GM18951 (cell line): ENCODE results near the gene CDPF1.
A peak's percentile ranks its signal among the peaks of the same experiment; 100 is the strongest.
"Not testable (repeated sequence)": the region's sequence is repeated elsewhere in the genome, so short reads cannot be mapped to it uniquely, and the experiment has no call there.

Experiments used
- POLR2A ChIP-seq: IDR thresholded peaks from 4 replicates; pipeline ENCODE4 v1.6.1; 2011; ENCODE audit warnings: mild to moderate bottlenecking; ENCODE audit not compliant: insufficient read length, insufficient read depth; ENCODE audit errors: extremely low read depth
- in situ Hi-C: fragments of 300-500 bp; cut with MboI; formaldehyde crosslinking; loops from one replicate; pipeline ENCODE4 v1.12.0; 2022; ENCODE audit warnings: low sequenced_read_pairs, mixed read lengths, inconsistent platforms; ENCODE audit not compliant: unreplicated experiment

Gene CDPF1

GRCh38 chr22:46275455-46276122 lies 25.5 kb upstream of the CDPF1 start:
- no peak for TF ChIP-seq POLR2A
- in situ Hi-C loops: no loop called here

DNA sequence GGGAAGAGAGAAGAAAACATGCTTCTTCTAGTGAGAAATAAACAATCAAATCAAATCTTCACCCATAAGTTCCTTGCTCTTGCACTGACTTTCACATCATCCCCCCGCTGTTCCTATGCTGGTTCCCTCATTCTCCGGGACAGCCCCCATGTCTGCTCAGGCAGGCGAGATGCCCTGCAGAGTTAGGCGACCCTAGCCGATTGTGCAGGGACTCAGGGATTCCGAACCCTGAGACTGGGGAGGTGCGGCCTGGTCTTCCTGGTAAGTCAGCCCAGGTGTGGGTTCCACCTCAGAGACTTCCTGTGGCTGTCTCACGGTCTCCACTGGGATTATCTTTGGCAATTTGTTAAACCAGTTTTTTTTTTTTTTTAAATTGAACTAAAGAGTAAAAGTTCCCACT lies 24.3 kb upstream of the CDPF1 start:
- in situ Hi-C loops: no loop called here
- TF ChIP-seq POLR2A: no peak

DNA sequence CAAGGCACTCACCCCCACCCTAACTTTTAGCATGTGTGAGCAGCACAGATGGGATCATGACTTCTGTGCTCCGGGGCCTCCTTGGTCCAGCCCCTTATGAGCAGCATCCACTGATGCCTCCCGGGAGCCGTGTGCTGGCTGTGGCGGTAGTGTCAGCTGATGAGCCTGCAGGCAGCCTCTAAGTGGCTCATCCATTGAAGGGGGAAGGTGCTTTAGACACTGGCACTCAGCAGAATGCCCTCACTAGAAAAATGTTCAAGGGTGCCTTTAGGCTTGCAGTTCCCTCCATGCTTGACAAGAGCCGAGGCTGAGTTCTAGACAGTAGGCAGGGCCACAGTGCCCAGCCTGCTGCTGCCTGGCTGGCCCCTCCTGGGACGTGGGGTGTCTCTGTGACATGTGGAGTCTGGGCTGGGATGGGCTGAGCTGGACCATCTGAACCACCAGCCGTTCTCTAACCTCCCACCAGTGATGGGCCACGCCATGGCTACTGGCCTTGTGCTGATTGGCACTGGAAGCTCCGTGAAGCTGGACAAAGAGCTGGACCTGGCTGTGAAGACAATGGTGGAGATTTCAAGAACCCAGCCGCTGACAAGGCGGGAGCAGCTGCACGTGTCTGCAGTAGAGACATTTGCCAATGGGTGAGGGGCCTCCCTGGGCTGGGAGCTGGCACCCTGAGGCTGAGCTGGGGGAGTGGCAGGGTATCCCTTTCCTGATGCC lies 23.5 kb upstream of the CDPF1 start:
- TF ChIP-seq POLR2A: no peak
- in situ Hi-C loops: no loop called here

- in situ Hi-C loops: no loop called here
- TF ChIP-seq POLR2A: no peak
Observed at GRCh38 chr22:46272762-46273431, 22.8 kb upstream of the CDPF1 start.

DNA sequence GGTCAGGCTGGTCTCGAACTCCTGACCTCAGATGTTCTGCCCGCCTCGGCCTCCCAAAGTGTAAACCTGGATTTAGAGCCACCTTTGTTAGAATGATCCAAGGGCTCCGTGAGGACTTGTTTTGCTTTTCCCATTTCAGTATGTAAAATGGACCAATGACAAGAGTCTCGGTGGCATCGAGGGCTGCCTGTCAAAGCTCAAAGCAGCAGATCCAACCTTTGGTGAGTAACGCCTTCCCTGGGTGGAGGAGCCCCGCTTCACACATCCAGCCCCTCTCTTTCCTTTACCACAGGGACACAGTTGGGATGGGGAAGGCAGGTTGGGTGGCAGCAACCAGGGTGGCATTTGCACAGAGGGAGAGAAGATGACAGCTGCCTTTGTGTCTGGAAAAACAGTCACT lies 22.1 kb upstream of the CDPF1 start:
- TF ChIP-seq POLR2A: no peak
- in situ Hi-C loops: no loop called here

- no peak for TF ChIP-seq POLR2A
- in situ Hi-C loops: no loop called here
Observed at GRCh38 chr22:46269564-46269963, 19.5 kb upstream of the CDPF1 start.

DNA sequence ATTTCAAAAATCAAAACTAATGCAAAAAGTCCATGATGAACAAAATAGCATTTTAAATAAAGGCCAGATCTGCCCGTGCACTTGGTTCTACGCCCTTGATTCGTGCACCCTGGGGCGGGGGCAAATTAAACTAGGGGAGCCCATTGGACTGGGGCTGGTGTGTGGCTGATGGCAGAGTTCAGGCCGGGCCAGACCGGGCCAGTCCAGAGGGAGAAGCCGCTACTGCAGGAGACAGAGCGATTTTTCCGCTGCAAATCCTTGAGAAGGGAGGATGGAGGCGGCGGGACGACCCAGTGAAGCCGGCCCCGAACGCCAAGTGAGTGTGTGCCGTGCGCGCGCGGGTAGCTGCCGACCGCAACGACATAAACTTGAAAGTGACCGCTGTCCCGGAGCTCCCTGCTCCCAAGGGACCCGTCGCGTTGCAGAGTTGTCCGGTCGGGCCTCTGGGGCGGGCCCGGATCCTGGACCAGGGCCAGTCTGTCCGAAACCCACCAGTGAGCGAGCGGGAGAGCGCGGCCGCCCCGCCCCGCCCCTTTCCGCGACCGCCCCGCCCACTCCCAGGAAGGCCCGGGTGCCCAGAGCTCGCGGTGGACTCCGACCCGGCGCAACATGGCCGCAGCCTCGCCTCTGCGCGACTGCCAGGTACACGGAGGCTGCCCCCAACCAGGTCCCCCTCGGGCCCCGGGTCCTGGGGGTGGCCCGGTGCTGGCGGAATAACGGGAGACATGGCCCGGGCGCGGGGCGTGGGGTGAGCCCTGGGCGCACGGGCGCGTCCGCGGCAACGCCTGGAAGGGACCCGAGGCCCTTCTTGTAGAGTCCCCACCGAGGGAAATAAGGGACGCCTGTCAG lies 17.6 kb upstream of the CDPF1 start, which contains the start of gene TTC38:
Gene TTC38, plus strand, starts transcription at position 578 of the 849 bp plus-strand sequence. Its CDS starts 32 bp downstream, at position 610.
- TF ChIP-seq POLR2A: peak; percentile 76
- in situ Hi-C loops: no loop called here

DNA sequence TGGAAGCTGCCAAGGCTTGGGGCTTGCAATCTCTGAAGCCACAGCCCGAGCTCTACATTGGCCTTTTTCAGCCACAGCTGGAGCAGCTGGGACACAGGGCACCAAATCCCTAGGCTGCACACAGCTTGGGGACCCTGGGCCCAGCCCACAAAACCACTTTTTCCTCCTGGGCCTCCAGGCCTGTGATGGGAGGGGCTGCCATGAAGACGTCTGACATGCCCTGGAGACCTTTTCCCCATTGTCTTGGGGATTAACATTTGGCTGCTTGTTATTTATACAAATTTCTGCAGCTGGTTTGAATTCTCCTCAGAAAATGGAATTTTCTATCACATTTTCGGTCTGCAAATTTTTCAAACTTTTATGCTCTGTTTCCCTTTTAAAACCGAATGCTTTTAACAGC lies 15.5 kb upstream of the CDPF1 start:
- in situ Hi-C loops: not testable (repeated sequence)

DNA sequence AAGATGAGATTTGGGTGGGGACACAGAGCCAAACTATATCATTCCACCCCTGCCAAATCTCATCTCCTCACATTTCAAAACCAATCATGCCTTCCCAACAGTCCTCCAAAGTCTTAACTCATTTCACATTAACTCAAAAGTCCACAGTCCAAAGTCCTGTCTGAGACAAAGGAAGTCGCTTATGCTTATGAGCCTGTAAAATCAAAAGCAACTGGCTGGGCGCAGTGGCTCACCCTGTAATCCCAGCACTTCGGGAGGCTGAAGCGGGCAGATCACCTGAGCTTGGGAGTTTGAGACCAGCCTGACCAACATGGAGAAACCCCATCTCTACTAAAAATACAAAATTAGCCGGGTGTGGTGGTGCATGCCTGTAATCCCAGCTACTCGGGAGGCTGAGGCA lies 14.4 kb upstream of the CDPF1 start:
- in situ Hi-C loops: not testable (repeated sequence)

- in situ Hi-C loops: no loop called here
- no peak for TF ChIP-seq POLR2A
Observed at GRCh38 chr22:46263216-46263590, 13.1 kb upstream of the CDPF1 start, which contains the start of gene PKDREJ. TSS of gene PKDREJ (minus strand) at chr22:46263343. CDS start at chr22:46263322, 21 bp downstream.

- TF ChIP-seq POLR2A: no peak
- in situ Hi-C loops: no loop called here
Observed at GRCh38 chr22:46262449-46263215, 12.5 kb upstream of the CDPF1 start.

GRCh38 chr22:46260038-46260437 lies 9.9 kb upstream of the CDPF1 start:
- in situ Hi-C loops: no loop called here
- no peak for TF ChIP-seq POLR2A

DNA sequence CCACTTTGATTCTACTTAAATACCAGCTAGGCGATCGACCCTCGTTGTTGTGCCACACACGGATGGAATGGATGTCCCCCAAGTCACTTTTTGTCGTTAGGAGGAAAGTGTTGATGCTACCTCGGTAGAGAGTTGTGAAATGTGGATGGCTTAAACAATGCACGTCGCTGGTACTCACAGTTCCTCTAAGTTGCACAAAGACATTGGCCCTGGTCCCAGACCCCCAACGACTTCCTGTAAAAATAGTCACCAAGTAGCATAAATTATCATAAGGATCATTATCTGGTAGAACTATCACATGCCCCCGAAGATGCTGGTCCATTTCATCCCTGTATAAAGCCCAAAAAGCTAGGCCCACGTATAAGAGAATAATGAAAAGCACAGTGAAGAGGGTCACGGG lies 9.3 kb upstream of the CDPF1 start:
- in situ Hi-C loops: no loop called here
- no peak for TF ChIP-seq POLR2A
